Kidney epithelial cell (primary cell): ENCODE data around the gene ETFRF1. TPM values are rescaled to one million over a fixed set of nuclear protein-coding genes. Genes with fewer than 3 reads are reported as not detected.
A peak's percentile ranks its signal among the peaks of the same experiment; 100 is the strongest.

Source experiments
- DNase-seq: peaks from one replicate; pipeline ENCODE4 v3.0.0-alpha.2; 2010; ENCODE audit warnings: low read depth
- H3K27me3 ChIP-seq: 2 replicates; pipeline ENCODE4 v1.6.0; 2011; ENCODE audit warnings: low read length; ENCODE audit not compliant: control insufficient read depth, insufficient read depth
- H3K36me3 ChIP-seq: 2 replicates; pipeline ENCODE4 v1.5.1; 2011; ENCODE audit warnings: low read length; ENCODE audit not compliant: control insufficient read depth, insufficient read depth
- H3K4me3 ChIP-seq: 2 replicates; pipeline ENCODE4 v1.5.1; 2011; ENCODE audit warnings: low read depth, mild to moderate bottlenecking, control low read depth, low read length
- total RNA-seq: library from RNA; depleted of rRNA; stranded (reverse); fragments of >200 nt; gene quantifications from 2 replicates; pipeline ENCODE4 v1.2.3, GENCODE V29; 2015
- TF ChIP-seq, protein P1 (sequence below): IDR thresholded peaks from 2 replicates; pipeline ENCODE4 v1.5.1; 2011; ENCODE audit warnings: mild to moderate bottlenecking, moderate library complexity, low read length, control low read depth, inconsistent platforms; ENCODE audit not compliant: insufficient read depth, poor library complexity, severe bottlenecking

Gene ETFRF1
- total RNA-seq, 1 donor from 2014 or later, result 13.3 TPM

- H3K4me3 ChIP-seq, result peak within 1 kb of the TSS; percentile 88
- H3K27me3 ChIP-seq, result no peaks in the 10 kb centered on the region
- no peaks in the 10 kb centered on the region for H3K36me3 ChIP-seq
- TF ChIP-seq, protein P1, sequence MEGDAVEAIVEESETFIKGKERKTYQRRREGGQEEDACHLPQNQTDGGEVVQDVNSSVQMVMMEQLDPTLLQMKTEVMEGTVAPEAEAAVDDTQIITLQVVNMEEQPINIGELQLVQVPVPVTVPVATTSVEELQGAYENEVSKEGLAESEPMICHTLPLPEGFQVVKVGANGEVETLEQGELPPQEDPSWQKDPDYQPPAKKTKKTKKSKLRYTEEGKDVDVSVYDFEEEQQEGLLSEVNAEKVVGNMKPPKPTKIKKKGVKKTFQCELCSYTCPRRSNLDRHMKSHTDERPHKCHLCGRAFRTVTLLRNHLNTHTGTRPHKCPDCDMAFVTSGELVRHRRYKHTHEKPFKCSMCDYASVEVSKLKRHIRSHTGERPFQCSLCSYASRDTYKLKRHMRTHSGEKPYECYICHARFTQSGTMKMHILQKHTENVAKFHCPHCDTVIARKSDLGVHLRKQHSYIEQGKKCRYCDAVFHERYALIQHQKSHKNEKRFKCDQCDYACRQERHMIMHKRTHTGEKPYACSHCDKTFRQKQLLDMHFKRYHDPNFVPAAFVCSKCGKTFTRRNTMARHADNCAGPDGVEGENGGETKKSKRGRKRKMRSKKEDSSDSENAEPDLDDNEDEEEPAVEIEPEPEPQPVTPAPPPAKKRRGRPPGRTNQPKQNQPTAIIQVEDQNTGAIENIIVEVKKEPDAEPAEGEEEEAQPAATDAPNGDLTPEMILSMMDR, result no peak
- DNase-seq, result peak; percentile 71
These were observed 56.0 kb downstream of the ETFRF1 start, which contains the start of gene KRAS for GRCh38 chr12:25250744-25251730. Gene KRAS (minus strand): TSS chr12:25250929.

DNA sequence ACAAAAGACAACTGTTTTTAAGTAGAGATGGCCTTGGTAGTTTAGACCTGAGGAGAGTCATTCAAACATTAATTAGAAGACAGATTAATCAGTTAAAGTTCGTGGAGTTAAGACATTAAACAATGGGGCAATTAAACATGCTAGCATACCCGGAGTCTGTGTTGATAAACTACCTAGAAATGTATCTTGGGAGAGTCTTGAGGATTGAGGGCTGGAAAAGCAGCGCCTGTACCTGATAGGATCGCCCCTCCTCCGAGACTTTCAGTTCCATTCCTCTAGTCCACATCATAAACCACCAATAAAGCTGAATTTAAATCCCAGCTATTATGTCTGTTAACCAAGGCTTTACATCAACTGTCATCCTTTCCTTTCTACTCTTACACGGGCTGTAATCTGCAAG is 56.7 kb downstream of the ETFRF1 start:
- Histone ChIP-seq H3K27me3 (no peaks in the 10 kb centered on the region), H3K36me3 (no peaks in the 10 kb centered on the region), H3K4me3 (no peak overlapping the region)
- TF ChIP-seq, protein P1, result no peak
- no peak for DNase-seq

- Histone ChIP-seq H3K4me3 (no peak overlapping the region), H3K36me3 (no peaks in the 10 kb centered on the region), H3K27me3 (no peaks in the 10 kb centered on the region)
- TF ChIP-seq, protein P1, result no peak
- DNase-seq, result no peak
These were observed 57.9 kb downstream of the ETFRF1 start for GRCh38 chr12:25252946-25253345.

- Histone ChIP-seq H3K36me3 (no peaks in the 10 kb centered on the region), H3K27me3 (no peaks in the 10 kb centered on the region), H3K4me3 (no peak overlapping the region)
- no peak for DNase-seq
- TF ChIP-seq, protein P1, result no peak
These were observed 58.5 kb downstream of the ETFRF1 start for GRCh38 chr12:25253371-25254068.

DNA sequence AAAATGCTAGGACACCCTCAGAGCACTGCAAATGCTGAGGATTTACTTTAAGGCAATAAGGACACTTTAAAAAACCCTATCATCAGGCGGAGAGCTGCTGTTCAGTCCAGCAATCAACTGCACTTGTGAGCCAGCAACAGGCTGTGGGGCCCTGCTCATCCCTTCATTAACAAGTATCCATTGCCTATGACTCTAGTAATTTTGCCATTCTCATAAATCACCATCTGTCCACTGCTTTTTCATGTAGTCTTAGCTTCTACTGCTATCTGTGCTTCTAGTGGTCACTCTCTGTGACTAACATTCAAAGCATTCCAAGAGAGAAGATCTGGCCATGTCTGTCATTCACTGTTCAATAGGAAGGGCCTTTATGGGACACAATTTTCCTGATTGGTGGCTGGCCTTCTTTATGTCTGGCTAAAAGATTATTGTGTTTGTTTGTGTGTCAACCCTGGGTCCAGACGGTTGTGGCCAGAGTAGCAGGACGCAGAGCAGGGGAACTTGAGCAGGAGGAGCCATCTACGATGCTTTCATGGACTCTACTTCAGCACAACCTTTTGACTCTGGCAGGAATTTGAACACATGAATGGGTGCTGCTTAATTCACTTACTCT is 59.3 kb downstream of the ETFRF1 start:
- no peaks in the 10 kb centered on the region for H3K27me3 ChIP-seq
- DNase-seq, result no peak
- H3K4me3 ChIP-seq, result no peak overlapping the region
- TF ChIP-seq, protein P1, result no peak
- H3K36me3 ChIP-seq, result no peaks in the 10 kb centered on the region

Other genes with a start within 250 kb of the ETFRF1 start
- 89.1 and 103 TPM in 2 replicates for gene BCAT1, start 246.1 kb upstream of the ETFRF1 start, total RNA-seq
- 0.07 TPM in 1 of 2 replicates, not detected in the other for gene DNAI7, start 77 bp upstream of the ETFRF1 start, total RNA-seq
- 23.0 and 24.0 TPM in 2 replicates for gene KRAS, start 55.7 kb downstream of the ETFRF1 start, total RNA-seq